ENCODE results near the gene NMNAT1.

GRCh38 chr1:9904596-9904995 lies 38.7 kb upstream of the NMNAT1 start:
- no peak for TF ChIP-seq CTCF (IDR thresholded peaks at IDR 0.05; ENCODE audit: insufficient read depth, low read depth, low read length)
- no peak for TF ChIP-seq EZH2 (IDR thresholded peaks at IDR 0.05; ENCODE audit: insufficient read depth, low read length)

All from astrocyte (in vitro differentiated cells and primary cell).